Measurements from ENCODE around the gene TFPT.

The TFPT gene

DNA sequence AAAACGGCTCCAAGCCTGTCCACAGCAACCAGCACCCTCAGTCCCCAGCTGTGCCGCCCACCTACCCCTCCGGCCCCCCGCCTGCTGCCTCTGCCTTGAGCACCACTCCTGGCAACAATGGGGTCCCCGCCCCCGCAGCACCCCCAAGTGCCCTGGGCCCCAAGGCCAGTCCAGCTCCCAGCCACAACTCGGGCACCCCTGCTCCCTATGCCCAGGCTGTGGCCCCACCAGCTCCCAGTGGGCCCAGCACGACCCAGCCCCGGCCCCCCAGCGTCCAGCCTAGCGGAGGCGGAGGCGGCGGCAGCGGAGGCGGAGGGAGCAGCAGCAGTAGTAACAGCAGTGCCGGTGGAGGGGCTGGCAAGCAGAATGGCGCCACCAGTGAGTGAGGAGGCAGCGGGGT, 32.7 kb upstream of the TFPT start:
- DNase-seq = no peak

DNA sequence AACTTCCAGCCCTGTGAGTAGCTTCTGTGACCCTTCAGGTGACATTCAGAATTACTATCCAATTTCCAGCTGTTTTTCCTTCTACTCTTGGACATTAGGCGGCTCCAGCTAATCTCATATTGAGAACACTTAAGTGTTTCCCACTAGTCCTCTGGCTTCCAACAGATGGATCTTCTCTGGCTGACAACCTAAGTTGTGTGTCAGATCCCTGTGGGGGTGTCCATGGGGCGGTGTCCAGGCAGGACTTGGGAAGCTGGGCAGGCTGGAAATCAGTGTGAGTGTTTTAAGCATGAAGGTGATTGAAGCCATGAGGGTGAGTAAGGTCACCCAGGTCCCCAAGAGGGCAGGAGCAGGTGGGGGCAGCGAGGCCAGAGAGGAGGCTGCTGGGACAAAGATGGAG, 32.2 kb upstream of the TFPT start:
- DNase-seq = no peak

DNA sequence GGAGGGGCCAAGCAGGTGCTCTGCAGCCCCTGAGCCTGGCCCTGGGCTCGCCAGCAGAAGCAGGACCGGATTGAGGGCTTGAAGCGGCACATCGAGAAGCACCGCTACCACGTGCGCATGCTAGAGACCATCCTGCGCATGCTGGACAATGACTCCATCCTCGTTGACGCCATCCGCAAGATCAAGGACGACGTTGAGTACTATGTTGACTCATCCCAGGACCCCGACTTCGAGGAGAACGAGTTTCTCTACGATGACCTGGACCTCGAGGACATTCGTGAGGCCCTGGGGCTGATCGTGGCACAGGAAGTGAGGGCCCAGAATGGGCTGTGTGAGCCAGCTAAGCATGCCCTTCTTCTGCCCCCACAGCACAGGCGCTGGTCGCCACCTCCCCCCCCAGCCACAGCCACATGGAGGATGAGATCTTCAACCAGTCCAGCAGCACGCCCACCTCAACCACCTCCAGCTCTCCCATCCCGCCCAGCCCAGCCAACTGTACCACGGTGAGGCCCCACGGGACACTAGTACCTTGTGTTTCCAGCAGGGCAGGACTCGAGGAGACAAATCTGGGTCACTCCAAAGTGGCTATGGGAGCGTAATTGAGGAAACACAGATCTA, 30.2 kb upstream of the TFPT start:
- DNase-seq = no peak

DNA sequence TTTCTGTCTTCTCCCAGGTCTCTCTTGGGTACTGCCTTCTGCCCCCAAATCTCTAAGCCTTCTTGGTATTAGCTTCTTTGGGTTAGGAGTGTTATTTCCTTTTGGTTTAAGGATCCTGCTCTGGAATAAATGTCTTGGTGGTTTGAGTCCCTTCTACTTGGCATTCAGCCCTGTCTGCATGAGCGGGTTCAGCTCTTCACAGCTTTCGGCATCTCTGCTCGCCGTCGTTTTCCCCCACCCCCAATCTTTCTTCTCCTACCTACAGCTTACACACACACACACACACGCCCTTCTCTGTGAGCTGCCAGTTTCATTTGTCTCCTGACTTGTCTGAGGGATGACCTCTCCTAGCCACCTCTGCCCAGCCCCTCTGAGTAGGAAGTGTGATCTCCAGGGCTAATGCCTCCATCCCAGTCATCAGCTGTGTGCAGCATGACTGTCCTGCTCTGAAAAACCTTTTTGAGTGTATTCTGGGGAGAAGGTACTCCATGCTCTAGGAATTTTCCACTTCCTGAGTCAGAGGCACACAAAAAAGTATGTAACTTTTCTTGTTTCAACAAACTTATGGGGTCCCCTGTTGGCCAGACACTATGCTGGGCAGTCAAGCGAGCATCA, 26.8 kb upstream of the TFPT start:
- no peak for DNase-seq

DNA sequence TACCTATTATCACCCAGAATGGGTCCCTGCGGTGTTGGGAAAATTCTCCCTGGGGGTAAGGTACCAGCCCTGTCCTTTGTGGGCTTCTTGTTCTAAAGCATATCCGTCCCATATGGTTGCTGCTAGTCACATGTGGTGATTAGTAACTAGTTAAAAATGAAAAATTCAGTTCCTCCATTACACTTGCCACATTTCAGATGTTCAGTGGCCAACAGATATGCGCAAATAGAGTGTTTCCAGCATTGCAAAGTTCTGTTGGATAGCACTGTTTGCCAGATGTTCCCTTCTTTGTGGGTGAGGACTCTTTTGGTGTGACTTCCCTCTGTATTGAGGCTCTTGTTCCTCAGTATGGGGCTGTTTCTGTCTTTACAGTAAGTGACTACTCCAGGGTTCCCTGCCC, 25.9 kb upstream of the TFPT start:
- DNase-seq = no peak

DNA sequence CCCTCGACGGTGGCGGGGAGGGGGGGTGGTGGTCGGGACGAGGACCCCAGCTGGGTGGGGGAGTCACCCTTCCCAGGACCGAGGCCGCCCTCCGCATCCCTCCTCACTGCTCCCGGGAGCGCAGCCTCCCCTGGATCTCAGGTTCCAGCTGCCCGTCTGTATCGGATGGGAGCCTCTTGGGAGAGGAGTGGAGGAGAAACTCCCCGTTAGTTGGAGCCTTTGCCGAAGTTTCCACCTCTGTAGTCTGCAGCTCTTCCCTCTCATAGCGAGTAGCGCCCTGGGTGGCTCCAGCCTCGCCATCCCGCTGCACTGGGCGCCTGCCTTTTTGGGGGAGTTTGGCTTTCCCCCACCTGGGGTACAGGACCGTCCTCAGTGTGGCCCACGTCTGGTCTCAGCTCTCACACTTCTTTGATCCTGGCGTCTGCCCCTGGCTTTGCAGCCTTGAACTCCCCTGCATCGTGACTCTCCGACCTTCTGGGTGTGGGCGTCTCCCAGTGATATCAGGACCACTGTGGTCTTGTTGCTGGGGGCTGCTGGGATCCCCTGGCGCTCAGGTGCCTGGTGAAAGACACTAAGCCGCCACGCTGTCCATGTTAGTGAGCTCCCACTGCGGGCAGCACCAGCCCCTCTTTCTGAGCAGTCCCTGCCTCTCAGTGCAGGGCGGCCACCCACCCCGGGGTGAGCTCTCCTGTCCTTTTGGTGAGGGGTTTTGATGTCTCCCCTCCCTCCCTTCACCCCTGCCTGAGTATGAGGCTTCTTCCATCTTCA, 23.2 kb upstream of the TFPT start:
- DNase-seq = no peak

DNA sequence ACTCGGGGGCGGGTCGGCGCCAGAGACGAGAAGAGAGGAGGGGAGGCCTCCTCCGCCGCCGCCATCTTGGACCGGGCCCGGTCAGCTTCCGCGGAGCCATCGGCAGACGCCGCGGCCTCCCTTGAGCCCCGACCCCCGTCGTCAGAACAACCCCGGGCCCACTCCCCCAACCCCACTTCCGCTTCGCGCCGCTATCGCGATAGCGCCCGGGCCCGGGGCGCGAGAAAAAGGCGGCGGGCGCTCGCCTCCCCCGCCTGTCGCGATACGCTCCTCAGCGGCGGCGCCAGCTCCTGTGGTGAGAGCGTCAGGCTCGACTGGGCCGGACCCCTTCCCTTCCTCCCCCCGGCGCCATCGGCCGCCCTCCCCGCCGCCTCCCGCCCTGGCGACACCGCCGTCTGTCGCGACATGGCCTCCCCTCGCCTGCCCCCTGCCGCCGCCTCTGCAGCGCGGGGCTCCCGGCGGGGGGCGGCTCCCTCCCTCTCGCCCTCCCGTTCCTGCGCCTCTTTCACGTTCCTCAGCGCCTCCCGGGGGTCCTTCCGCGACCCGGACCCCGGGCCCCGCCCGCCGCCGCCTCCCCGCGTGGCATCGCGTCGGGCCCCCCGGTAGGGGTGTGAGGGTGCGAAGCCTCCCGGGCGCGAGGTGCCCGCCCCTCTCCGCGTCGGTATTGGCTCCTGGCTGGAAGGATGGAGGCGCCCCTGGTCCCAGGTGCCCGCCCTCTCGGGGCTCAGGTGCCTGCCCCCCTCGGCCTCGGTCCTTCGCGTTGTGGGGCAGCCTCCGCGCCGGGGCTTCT, 22.4 kb upstream of the TFPT start, which contains the start of gene CNOT3:
Gene CNOT3, plus strand, starts transcription at position 64 of the 790 bp plus-strand sequence. CDS start 5,217 bp downstream, outside the sequence.
- no peak for DNase-seq

DNA sequence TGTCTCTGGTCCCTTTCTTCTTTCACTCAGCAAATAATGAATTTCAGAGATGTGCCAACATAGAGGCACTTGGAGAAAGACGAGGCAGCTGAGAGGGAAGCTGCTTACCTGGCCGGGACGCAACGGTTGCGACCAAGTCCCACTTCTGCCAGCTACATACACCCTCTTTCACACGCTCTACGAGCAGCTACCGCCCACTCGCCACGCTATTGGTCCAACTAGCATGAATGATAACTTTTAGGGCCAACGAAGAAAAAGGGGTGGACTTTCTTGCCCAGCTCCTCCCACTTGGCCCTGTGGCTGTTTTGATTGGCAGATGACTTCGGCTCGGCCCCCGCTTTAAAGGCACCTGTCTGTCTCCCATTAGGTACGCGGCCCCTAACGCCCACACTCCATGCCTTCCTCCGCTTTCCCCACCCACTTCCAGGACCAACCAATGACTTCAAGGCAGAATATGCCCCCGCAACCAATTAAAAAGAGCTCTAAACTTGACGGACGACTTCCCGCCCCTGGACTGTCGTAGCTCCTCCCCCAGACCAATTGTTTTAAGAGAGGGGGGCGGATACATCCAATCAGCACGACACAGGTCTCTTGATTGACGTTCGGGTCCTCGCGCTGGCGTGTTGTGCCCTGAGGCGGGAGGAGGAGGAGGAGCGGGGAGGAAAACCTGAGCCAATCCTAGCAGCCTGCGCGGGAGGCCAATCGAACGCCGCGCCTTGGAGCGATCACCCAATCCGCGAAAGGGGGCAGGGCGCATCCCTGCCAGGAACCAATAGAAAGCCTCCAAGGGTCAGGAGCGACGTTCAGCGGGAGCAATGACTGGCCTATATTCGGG, 21.6 kb upstream of the TFPT start:
- peak; percentile 100 for DNase-seq

DNA sequence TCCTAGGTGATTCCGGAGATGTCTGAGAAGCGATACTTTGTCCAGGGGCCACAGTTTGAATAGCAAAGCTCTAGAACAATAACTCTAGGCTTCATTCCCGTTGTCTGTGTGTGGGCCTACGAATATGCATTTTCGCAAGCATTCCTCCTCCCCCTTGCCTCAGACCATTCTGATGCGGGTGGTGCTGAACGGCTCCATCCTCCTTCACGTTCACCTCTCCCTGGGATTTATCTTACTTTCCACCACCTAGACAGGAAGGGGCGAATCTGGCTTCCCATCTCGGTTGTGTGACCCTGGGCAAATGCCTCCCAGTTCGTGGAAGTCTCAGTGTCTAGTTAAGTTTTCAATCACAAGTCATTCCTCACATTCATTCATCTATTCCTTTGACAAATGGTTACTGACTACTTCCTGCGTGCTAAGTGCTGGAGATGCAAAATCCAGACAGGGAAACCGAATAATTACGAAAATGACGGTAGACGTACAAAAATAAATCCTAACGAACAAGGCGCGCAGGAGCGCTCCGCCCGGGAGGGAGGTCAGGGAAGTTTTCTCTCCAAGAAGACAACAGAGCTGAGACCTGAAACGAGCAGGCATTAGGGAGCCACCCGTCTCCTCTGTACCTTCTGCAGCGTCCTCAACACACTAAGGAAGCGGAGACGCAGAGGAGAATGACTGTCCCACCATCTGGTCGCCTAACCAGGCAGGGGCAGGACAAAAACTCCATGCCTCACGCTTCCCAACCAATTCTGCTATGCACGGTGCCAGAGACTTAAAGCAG, 20.8 kb upstream of the TFPT start:
- DNase-seq = no peak

DNA sequence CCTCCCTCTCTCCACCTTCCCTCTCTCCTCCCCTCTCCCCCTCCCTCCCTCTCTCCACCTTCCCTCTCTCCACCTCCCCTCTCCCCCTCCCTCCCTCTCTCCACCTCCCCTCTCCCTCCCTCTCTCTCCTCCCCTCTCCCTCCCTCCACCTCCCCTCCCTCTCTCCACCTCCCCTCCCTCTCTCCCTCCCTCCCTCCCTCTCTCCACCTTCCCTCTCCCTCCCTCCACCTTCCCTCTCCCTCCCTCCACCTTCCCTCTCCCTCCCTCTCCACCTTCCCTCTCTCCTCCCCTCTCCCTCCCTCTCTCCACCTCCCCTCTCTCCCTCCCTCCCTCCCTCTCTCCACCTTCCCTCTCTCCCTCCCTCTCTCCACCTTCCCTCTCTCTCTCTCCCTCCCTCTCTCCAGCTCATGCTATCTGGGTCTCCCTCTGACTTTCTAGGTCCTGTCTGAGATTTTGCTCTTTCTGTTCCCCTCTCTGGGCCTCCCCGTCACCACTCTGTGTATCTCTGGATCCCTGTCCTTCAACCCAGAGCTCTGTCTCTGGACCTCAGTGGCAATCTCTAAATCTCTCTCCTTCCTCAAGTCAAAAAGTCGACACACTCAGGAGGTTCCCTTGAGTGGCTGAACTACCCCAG, 18.6 kb upstream of the TFPT start:
- no peak for DNase-seq

DNA sequence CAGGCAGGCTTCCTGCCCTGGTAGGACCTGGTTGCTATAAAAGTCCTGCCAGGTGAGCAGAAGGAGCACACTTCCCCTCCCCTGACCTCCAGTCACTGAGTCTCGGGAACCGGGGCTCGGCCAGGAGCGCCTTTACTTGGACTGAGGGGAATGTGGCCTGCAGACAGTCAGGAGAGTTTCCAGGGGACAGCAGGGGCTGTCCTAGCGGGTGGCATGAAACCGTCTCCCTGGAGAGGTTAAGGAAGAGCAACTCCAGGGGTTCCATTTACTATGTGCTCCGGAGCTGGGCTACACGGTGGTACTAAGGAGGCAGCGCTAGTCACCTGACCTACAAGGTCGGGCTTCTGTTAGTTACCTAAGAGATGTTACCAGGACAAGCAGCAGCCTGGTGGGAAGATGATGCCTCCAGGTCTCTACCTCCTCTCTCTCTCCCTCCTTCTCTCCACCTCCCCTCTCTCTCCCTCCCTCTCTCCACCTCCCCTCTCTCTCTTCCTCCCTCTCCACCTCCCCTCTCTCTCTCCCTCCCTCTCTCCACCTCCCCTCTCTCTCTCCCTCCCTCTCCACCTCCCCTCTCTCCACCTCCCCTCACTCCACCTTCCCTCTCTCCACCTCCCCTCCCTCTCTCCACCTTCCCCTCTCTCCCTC, 18.0 kb upstream of the TFPT start:
- DNase-seq = peak; percentile 78

DNA sequence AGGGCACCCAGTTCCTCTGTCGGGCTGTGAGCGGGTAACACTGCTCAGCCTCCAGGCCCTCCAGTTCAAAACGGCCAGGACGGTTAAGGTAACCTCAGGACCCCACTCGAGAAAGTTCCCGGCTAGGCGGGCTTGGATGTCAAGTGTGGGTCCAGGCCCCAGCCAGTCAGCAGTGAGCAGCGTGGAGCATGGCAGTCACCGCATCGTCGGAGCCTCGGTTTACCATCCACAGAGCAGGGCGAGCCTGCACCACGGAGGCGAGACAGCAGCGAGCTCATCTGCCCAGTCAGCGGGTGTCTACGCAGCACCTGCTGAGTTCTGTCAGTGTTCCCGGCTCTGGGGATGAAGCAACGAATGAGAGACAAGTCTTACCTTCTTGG, 14.2 kb upstream of the TFPT start:
- no peak for DNase-seq

DNA sequence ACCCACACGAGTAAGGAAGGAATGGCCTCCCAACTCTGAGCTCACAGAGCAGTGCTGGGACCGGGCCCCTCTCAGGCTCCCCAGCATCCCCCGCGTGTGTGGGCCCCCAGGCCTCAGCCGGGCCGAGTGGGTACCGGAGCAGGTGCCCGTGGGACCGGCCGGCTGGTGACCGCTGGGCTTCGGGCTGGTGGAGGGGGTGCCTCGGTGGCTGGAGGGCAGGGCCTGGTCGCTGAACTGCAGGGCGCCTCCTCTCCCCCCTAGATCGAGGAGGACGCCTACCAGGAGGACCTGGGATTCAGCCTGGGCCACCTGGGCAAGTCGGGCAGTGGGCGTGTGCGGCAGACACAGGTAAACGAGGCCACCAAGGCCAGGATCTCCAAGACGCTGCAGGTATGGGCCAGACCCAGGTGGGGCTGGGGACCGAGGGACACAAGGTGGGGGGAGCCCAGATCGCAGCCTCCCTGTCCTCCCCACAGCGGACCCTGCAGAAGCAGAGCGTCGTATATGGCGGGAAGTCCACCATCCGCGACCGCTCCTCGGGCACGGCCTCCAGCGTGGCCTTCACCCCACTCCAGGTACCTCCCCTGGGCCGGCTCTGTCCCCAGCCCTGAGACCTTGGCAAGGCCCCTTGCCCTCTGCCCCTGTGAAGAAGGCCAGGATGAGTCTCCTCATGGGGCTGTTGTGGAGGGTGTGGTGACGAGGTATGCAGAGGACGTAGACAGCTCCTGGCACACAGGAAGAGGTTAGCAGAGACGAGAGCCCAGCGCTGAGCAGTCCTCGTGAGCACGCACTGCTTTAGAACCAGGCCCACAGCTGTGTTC, 13.5 kb upstream of the TFPT start:
- no peak for DNase-seq

DNA sequence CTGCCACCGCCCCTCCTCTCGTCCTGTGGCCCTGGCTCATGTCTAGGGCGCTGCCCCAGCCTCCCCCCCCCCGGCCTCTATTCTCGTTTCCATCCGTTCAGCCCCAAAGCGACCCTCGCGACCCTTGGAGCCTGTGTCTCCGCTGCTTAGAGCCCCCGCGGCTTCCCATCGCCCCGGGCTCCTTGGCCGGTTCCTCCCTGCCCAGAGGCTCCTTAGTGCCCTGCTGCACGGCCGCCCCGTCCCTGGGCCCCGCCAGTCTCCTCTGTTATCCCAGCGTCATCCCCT, 12.9 kb upstream of the TFPT start:
- DNase-seq = no peak

DNA sequence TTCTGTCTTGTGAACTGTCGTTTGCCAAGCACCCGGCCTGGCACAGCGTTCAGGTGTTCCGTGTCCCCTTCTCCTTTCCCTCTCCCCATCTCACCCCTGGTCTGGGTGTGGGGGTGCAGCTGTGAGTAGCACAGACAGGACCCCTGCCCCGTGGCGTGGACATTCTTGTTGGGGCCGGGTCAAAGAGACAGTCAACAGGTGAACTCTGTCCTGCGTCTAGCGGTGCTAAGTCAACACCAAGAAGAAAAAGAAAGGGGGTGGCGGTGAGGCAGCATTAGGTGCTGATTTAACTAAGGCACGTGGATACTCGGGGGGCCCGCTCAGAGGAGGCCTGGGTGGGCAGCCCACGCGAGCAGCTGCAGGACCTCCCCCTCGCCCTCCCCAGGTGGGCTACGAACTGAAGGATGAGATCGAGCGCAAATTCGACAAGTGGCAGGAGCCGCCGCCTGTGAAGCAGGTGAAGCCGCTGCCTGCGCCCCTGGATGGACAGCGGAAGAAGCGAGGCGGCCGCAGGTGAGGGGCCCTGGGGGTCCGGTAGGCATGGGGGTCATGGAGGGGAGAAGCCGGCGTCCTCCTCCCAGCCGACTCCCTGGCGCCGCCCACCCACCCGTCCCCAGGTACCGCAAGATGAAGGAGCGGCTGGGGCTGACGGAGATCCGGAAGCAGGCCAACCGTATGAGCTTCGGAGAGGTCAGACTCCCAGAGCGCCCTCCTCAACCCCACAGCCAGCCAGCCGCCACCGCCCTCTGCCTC, 12.4 kb upstream of the TFPT start:
- DNase-seq = no peak

DNA sequence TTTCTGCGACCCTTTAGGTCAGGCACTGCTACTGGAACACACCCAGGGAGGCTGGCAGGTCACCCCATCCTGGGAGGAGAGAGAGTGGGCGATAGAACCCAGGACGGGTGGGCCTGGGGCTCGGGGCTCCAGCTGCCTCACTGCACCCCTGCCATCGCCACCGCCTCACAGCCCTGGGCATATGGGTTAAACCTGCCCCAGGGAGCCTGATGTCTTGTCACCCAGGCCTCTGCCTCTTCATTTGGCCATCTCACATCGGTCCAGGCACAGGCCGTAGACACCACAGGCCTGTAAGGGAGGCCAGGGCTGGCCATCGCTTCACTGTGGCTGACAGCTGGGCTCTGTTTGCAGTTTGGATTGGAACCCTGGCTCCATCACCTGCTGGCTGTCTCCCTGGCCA, 10.3 kb upstream of the TFPT start:
- DNase-seq = no peak

DNA sequence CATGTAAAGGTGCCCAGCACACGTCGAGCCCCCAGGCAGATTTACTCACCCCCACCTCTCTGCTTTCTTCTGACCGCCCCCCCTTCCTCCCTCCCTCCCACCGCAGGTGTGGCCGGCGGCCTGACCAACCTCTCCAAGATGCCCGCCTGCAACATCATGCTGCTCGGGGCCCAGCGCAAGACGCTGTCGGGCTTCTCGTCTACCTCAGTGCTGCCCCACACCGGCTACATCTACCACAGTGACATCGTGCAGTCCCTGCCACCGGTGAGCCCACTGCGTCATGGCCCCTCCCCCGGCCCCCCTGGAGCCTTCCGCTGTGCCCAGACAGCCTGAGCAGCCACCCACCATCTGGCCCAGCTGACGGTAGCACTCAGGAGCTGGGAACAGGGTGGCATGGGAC, 8.9 kb upstream of the TFPT start:
- no peak for DNase-seq

DNA sequence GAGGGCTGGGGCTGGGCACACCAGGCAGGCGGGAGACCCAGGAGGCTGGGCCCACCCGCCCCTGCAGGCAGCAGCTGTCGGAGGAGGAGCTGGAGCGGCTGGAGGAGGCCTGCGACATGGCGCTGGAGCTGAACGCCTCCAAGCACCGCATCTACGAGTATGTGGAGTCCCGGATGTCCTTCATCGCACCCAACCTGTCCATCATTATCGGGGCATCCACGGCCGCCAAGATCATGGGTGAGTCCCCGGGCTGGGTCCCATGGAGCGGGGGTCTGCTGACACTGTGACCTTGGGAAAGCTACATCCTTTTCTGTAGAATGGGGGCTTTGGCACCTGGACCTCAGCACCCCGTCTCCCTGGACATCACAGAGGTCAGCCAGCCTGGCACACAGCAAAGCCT, 8.2 kb upstream of the TFPT start:
- DNase-seq = no peak

DNA sequence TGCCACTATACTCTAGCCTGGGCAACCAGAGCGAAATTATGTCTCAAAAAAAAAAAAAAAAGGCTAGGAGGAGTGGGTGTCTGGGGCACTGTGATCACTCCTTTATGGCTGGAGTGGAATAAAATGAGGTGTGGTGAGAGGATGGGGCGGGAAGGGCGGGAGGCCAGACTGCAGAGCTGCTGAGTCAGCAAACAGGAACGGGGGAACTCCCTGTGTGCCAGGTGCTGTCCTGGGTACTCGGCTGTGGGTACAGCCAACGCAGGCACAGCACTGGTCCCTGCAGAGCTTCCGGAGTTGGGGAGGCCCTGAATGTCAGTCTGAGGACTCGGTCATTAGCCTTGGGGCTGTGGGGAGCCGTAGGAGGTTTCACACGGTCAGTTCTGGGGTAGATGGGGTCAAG, 5.8 kb upstream of the TFPT start:
- no peak for DNase-seq
